ENCODE results near the gene ZFP3. TPM values are rescaled to one million over a fixed set of nuclear protein-coding genes. Genes with fewer than 3 reads are reported as not detected.
A peak's percentile ranks its signal among the peaks of the same experiment; 100 is the strongest.

Gene ZFP3
- total RNA-seq, 4 donors from 2014 or later = 1.4 to 6.1 (median 2.3) TPM

DNA sequence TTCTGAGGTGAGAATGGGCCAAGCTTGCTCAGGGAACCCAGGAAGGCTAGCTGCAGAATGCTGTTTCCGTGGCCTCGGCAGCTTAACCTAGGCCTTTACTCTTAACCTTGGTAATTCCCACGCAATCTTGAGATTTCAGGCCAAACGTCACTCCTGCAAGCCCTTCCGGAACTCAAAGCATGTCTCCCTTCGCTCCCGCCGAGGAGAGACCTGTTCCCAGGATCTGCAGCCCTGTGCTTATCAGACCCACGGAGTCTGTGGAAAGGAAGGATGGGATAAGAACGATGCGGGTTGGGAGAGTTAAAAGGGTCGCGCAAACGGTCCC, 524 bp upstream of the ZFP3 start:
- intact Hi-C loops (cut with DNase I) = no loop called here
- WGBS, 2 donors = 23 to 28% methylated on average over 10 to 13 of the region's 14 CpGs

DNA sequence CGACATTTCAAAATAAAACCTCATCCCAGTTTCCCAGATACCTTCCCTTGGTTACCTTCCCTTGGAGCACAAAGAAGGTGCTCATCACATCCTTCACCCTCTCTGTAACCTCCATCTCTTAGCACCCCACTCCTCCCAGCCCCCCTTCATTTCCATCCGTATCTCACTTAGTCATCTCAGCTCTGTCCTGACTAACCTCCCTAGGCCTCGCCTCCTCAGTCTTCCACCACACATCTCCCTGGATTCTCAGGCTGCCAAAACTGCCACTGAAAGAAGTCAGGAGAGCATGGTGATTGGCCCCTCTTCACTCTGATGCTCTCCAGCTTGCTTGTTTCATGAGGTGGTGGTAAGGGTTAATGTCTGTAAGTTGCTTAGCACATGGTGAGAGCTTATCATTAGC, 2.3 kb downstream of the ZFP3 start:
- intact Hi-C loops (cut with DNase I) = no loop called here
- Histone ChIP-seq H3K4me1 (peaks cover 11 to 25% (median 13%) of the 10 kb centered on the region in 3 donors), H3K4me3 (no peak overlapping the region), H3K9me3 (peaks cover 0 to 23% (median 6%) of the 10 kb centered on the region in 3 donors), H3K27me3 (no peaks in the 10 kb centered on the region), H3K27ac (no peak overlapping the region), H3K36me3 (peaks cover 0 to 41% (median 0%) of the 10 kb centered on the region in 3 donors)
- DNase-seq = no peak
- 78 to 85% methylated on average over 3 of the region's 3 CpGs for WGBS, 2 donors
- no peak for TF ChIP-seq POLR2A (IDR thresholded peaks at IDR 0.05)
- TF ChIP-seq, protein P1, sequence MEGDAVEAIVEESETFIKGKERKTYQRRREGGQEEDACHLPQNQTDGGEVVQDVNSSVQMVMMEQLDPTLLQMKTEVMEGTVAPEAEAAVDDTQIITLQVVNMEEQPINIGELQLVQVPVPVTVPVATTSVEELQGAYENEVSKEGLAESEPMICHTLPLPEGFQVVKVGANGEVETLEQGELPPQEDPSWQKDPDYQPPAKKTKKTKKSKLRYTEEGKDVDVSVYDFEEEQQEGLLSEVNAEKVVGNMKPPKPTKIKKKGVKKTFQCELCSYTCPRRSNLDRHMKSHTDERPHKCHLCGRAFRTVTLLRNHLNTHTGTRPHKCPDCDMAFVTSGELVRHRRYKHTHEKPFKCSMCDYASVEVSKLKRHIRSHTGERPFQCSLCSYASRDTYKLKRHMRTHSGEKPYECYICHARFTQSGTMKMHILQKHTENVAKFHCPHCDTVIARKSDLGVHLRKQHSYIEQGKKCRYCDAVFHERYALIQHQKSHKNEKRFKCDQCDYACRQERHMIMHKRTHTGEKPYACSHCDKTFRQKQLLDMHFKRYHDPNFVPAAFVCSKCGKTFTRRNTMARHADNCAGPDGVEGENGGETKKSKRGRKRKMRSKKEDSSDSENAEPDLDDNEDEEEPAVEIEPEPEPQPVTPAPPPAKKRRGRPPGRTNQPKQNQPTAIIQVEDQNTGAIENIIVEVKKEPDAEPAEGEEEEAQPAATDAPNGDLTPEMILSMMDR (IDR thresholded peaks at IDR 0.05) = no peak

More for the DNA sequence above, 524 bp upstream of the ZFP3 start:
- peak overlapping the region; percentile 82 to 88 (median 85) for H3K27ac ChIP-seq
- H3K9me3 ChIP-seq = no peaks in the 10 kb centered on the region
- DNase-seq = no peak
- peaks cover 0 to 4% (median 0%) of the 10 kb centered on the region in 4 donors for H3K27me3 ChIP-seq
- H3K4me3 ChIP-seq = peak overlapping the region; percentile 74 to 89 (median 87)
- peaks cover 11 to 25% (median 13%) of the 10 kb centered on the region in 3 donors for H3K4me1 ChIP-seq
- peaks cover 0 to 16% (median 0%) of the 10 kb centered on the region in 3 donors for H3K36me3 ChIP-seq
- TF ChIP-seq, protein P1 (IDR thresholded peaks at IDR 0.05) = no peak
- TF ChIP-seq POLR2A (IDR thresholded peaks at IDR 0.05) = no peak

DNA sequence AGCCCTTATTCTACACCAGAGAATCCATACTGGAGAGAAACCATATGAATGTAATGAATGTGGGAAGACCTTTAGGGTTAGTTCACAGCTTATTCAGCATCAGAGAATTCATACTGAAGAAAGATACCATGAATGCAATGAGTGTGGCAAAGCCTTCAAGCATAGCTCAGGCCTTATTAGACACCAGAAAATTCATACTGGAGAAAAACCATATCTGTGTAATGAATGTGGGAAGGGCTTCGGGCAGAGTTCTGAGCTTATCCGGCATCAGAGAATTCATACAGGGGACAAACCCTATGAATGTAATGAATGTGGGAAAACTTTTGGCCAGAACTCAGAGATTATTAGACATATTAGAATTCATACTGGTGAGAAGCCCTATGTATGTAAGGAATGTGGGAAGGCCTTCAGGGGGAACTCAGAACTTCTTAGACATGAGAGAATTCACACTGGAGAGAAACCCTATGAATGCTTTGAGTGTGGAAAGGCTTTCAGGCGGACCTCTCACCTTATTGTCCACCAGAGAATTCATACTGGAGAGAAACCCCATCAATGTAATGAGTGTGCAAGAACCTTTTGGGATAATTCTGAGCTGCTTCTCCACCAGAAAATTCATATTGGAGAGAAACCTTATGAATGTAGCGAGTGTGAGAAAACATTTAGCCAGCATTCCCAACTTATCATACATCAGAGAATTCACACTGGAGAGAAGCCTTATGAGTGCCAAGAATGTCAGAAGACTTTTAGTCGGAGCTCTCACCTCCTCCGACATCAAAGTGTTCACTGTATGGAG, 14.1 kb downstream of the ZFP3 start:
- TF ChIP-seq POLR2A (IDR thresholded peaks at IDR 0.05) = no peak
- TF ChIP-seq, protein P1 (IDR thresholded peaks at IDR 0.05) = no peak
- intact Hi-C loops (cut with DNase I) = no loop called here
- Histone ChIP-seq H3K4me1 (peaks cover 0 to 10% (median 0%) of the 10 kb centered on the region in 3 donors), H3K4me3 (peak overlapping the region in 1 of 4 donors; percentile 6), H3K27ac (no peak overlapping the region), H3K27me3 (peaks cover 0 to 11% (median 0%) of the 10 kb centered on the region in 4 donors), H3K9me3 (peaks cover 31 to 100% (median 98%) of the 10 kb centered on the region in 3 donors), H3K36me3 (peaks cover 18 to 55% (median 33%) of the 10 kb centered on the region in 3 donors)
- WGBS, 2 donors = 90 to 97% methylated on average over 5 to 6 of the region's 6 CpGs
- no peak for DNase-seq

DNA sequence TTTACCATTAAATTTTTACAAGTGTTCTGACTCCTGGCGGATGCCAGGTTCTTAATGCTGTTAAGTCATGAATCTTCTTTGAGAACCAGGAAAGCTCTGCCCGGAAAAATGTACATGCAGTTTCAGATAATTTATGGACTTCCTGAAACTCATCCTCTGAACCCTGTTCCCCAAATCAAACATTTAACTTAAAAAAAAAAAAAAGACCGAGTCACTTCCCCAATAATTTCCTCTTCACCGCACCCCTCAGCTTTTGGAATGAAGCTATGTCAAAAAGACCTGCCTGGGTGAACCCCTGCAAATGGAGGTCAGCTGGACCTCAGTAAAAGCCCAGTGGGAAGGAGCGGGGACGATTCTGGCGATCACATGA, 18.4 kb downstream of the ZFP3 start:
- 25 to 36% methylated on average over 5 to 7 of the region's 7 CpGs for WGBS, 2 donors
- Histone ChIP-seq H3K27ac (peak overlapping the region in 1 of 4 donors; percentile 66), H3K4me1 (peaks cover 0 to 16% (median 0%) of the 10 kb centered on the region in 3 donors), H3K27me3 (peaks cover 0 to 18% (median 0%) of the 10 kb centered on the region in 4 donors), H3K9me3 (peaks cover 23 to 62% (median 56%) of the 10 kb centered on the region in 3 donors), H3K36me3 (peaks cover 0 to 12% (median under 1%) of the 10 kb centered on the region in 3 donors), H3K4me3 (peak overlapping the region; percentile 6 to 61 (median 48))
- no peak for TF ChIP-seq POLR2A (IDR thresholded peaks at IDR 0.05)
- TF ChIP-seq, protein P1 (IDR thresholded peaks at IDR 0.05) = no peak
- DNase-seq = no peak
- intact Hi-C loops (cut with DNase I) = no loop called here
